Upper lobe of right lung (tissue), 1 donor: ENCODE data around the gene ST6GALNAC2. TPM values are rescaled to one million over a fixed set of nuclear protein-coding genes. Genes with fewer than 3 reads are reported as not detected.

ENCODE experiments used
- ATAC-seq: fragments of 200-7000 bp; cut with Tn5 transposase; one replicate; pipeline ENCODE4 v1.9.1; 2020; ENCODE audit warnings: mild to moderate bottlenecking, moderate library complexity
- DNase-seq: peaks from one replicate; pipeline ENCODE4 v3.0.0-alpha.2; 2020
- H3K27ac ChIP-seq: fragments of 200-600 bp; one replicate; pipeline ENCODE4 v1.8.0; 2022
- H3K27me3 ChIP-seq: fragments of 200-600 bp; one replicate; pipeline ENCODE4 v1.8.0; 2022; ENCODE audit warnings: mild to moderate bottlenecking
- H3K36me3 ChIP-seq: fragments of 200-600 bp; one replicate; pipeline ENCODE4 v1.8.0; 2022
- H3K4me1 ChIP-seq: fragments of 200-600 bp; one replicate; pipeline ENCODE4 v1.8.0; 2022
- H3K4me3 ChIP-seq: fragments of 200-600 bp; one replicate; pipeline ENCODE4 v1.8.0; 2022; ENCODE audit warnings: mild to moderate bottlenecking
- H3K9me3 ChIP-seq: fragments of 200-600 bp; one replicate; pipeline ENCODE4 v1.8.0; 2022
- intact Hi-C: fragments of 100-400 bp; cut with DNase I; formaldehyde crosslinking; loops from one replicate; pipeline ENCODE4 v1.11.0; 2022
- total RNA-seq: library from RNA; stranded (reverse); fragmentation: NEBNext Ultra II Directional; extraction: Animal tissue kit (Norgen Biotek cat#: 25700); gene quantifications from one replicate; pipeline ENCODE4 v1.2.1, GENCODE V29; 2021
- TF ChIP-seq, protein P1 (sequence below): fragments of 200-600 bp; IDR thresholded peaks from one replicate; pipeline ENCODE4 v1.8.0; 2022; ENCODE audit warnings: antibody characterized with exemption
- donor health status: DM: no; HTN: yes; CAD: no; lungs with severe emphysema.

The ST6GALNAC2 gene
- total RNA-seq, 1 donor from 2014 or later: 24.5 TPM

DNA sequence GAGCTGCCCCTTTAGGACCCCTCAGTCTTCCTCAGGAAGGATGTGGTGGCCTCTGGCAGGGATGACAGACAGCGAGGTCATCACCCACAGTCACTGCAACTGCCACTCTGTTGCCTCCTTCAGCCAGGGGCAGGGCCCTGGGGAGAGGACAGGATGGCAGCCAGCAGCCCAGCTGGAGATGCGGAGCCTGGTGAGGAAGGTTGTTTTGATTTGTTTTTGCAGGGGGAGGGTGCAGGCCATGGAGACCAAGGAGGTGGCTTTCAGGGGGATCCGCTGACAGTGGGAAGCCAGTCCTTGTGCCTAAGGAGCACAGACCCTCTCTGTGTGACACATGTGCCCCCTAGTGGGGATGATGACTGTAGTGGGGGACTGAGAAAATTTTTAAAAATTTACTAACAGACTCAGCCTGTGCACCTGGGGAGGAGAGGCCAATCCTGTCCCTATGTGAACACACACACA lies 38.4 kb downstream of the ST6GALNAC2 start:
- H3K4me3 ChIP-seq: no peak overlapping the region
- no peaks in the 10 kb centered on the region for H3K9me3 ChIP-seq
- intact Hi-C loops: no loop called here
- H3K27me3 ChIP-seq: no peaks in the 10 kb centered on the region
- H3K36me3 ChIP-seq: no peaks in the 10 kb centered on the region
- peaks cover 53% of the 10 kb centered on the region for H3K4me1 ChIP-seq
- DNase-seq: no peak
- peak overlapping the region; percentile 42 for H3K27ac ChIP-seq
- TF ChIP-seq, protein P1, sequence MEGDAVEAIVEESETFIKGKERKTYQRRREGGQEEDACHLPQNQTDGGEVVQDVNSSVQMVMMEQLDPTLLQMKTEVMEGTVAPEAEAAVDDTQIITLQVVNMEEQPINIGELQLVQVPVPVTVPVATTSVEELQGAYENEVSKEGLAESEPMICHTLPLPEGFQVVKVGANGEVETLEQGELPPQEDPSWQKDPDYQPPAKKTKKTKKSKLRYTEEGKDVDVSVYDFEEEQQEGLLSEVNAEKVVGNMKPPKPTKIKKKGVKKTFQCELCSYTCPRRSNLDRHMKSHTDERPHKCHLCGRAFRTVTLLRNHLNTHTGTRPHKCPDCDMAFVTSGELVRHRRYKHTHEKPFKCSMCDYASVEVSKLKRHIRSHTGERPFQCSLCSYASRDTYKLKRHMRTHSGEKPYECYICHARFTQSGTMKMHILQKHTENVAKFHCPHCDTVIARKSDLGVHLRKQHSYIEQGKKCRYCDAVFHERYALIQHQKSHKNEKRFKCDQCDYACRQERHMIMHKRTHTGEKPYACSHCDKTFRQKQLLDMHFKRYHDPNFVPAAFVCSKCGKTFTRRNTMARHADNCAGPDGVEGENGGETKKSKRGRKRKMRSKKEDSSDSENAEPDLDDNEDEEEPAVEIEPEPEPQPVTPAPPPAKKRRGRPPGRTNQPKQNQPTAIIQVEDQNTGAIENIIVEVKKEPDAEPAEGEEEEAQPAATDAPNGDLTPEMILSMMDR: peak; percentile 68
- ATAC-seq: peak; percentile 72

DNA sequence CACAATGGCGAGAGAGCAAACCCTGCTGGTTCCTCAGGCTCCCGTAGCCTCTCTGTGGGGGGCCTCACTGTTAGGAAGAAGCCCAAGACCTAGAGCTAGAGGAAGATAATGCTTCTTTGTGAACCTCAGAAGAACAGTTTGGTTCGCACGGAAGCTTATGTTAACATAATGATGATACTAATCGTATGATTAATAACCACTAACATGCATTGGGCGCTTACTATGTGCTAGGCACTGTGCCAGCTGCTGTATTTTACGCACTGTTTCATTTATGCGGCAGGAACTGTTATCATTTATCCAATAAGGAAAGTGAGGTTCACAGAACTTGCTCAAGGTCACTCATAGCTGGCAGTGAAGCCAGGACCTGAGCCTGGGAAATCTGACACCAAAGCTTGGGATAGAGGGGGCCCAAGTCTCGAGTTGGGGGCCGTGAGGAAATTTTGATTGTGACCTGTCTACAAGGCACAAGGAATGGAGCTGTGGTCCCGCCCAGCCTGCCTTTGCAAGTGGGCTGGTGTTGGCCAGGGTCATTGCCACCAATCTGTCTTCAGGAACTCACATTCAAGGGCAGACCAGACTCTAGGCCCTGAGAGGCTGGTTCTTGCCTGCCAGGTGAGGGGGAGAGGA lies 39.0 kb downstream of the ST6GALNAC2 start:
- intact Hi-C loops: no loop called here
- no peak for DNase-seq

DNA sequence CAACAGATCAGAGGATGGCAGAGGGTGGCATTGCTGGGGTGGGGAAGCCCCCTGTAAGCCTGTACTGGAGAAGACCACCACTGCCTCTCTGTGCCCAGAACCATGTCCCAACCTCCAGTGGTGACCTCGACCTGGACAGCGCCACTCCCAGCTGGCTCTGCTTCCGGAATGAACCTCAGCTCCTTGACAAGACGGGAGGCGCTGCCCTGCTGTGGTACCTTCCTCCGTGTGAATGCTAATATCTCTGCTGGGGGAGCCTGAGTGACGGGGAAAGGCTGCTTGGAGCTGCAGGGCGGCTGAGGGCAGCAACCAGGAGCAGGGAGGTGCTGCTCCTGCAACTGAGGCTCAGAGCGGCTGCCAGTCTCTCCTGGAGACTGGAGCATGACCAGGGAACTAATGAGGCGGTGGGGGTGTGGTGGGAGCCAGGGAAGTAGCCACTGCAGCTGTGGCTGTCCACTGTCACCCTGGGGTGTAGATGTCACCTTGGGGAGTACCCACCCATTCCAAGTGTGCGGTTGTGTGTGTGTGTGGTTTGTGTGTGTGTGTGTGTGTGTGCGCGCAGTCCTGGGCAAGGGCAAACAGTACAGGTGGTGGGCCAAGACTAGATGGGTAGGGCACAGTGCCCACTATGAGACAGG lies 39.6 kb downstream of the ST6GALNAC2 start:
- no peaks in the 10 kb centered on the region for H3K9me3 ChIP-seq
- no peak overlapping the region for H3K27ac ChIP-seq
- ATAC-seq (no peak), DNase-seq (no peak)
- peaks cover 50% of the 10 kb centered on the region for H3K4me1 ChIP-seq
- intact Hi-C loops: no loop called here
- no peak overlapping the region for H3K4me3 ChIP-seq
- H3K36me3 ChIP-seq: no peaks in the 10 kb centered on the region
- TF ChIP-seq, protein P1: no peak
- H3K27me3 ChIP-seq: no peaks in the 10 kb centered on the region

More for the DNA sequence above, 39.0 kb downstream of the ST6GALNAC2 start:
- ATAC-seq: no peak
- H3K36me3 ChIP-seq: no peaks in the 10 kb centered on the region
- no peaks in the 10 kb centered on the region for H3K27me3 ChIP-seq
- no peak overlapping the region for H3K4me3 ChIP-seq
- TF ChIP-seq, protein P1: no peak
- H3K4me1 ChIP-seq: peaks cover 51% of the 10 kb centered on the region
- H3K9me3 ChIP-seq: no peaks in the 10 kb centered on the region
- H3K27ac ChIP-seq: peak overlapping the region; percentile 42

DNA sequence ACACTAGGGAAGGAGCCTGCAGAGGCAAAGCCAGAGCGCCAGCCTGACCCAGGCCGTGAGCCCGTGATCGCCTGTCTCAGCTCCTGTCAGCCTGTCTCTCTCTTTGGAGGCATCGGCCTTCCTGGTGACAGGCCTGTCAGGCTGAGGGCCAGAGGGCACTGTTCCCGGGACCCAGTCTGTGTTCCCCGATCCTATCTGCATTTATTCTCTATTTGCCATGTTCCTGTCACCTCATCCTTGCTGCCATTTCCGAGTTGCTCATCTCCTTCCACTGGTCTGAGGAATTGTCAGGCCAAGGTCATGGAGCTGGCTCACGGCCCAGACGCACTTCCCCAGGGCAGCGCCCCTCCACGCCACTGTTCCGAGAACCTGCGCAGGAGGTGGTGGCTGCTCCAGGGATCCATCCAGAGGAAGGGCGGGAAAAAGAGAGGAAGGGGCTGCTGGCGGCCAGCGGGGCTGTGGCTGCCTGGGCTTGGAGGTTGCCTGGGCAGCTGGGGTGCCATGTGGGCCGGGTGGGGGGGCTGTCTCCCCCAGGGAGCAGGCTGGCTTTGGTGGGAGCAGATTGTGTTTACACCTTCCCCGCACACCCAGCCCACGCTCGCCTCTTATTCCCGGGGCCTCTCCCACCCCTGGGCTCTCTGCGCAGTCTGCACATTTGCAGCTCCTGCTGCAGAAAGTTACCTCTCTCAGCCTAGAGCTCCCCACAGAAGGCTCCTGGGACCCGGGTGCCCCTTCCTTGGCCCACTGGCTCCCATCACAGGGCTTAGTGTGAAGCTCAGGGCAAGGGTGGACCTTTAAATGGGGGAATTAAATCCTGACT lies 40.9 kb downstream of the ST6GALNAC2 start:
- Histone ChIP-seq H3K36me3 (no peaks in the 10 kb centered on the region), H3K4me3 (no peak overlapping the region), H3K27ac (peak overlapping the region; percentile 65), H3K4me1 (peaks cover 52% of the 10 kb centered on the region), H3K27me3 (no peaks in the 10 kb centered on the region), H3K9me3 (no peaks in the 10 kb centered on the region)
- peak; percentile 63 for DNase-seq
- intact Hi-C loops: no loop called here
- no peak for ATAC-seq
- TF ChIP-seq, protein P1: no peak

DNA sequence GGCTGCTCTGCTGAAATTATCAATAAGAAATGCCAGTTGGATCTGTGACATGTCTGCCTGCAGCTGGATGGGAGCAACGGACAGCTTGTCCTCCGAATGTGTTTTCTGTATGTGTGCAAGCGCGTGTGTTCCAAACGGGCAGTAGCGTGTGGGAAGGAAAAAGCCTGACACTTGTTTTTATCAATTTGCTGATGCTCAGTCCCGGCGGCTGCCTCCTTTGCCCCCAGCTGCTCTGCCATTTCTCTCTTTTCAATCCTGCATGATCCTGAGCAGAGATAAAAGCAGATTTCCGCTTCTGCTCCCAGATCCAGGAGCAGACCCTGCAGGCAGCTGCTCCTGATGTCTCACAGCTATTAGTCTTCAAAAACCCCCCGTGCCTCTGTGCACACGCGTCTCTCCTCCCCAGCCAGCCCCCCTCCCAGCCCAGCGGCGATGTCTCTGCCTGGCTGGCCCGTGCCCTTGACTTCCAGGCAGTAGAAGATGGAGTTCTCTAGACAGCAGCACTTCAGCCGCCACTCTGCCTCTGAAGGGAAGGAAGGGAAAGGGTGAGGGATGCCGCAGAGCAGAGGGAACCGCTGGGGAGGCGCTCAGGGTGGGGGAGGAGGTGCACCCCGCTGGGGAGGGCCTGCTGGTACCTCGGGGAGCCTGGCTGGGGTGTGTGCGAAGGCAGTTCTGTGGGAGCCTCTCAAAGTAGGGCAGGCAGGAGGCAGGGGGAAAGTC lies 41.7 kb downstream of the ST6GALNAC2 start:
- Histone ChIP-seq H3K9me3 (no peaks in the 10 kb centered on the region), H3K27ac (peak overlapping the region; percentile 65), H3K27me3 (no peaks in the 10 kb centered on the region), H3K4me3 (no peak overlapping the region), H3K36me3 (no peaks in the 10 kb centered on the region), H3K4me1 (peaks cover 58% of the 10 kb centered on the region)
- DNase-seq: no peak
- ATAC-seq: no peak
- intact Hi-C loops: no loop called here
- TF ChIP-seq, protein P1: no peak
